GM12878 (cell line): Measurements from ENCODE around the gene GNAZ. TPM values are rescaled to one million over a fixed set of nuclear protein-coding genes. Genes with fewer than 3 reads are reported as not detected.

Source experiments
- ATAC-seq: fragments of 200-7000 bp; cut with Tn5 transposase; 3 replicates; pipeline ENCODE4 v1.9.1; 2020; ENCODE audit warnings: mild to moderate bottlenecking, moderate library complexity
- BruUV-seq: library from RNA; stranded (reverse); fragments of 400-500 nt; replicated peaks from 2 replicates; lab custom pipeline; 2021; lab: Mats Ljungman, UMichigan
- CTCF ChIA-PET: fragments of 300-600 bp; sonication (Branson Sonifier 250); formaldehyde crosslinking; extraction: SDS; loops from one replicate; lab custom pipeline; 2021; ENCODE audit warnings: inconsistent platforms; lab: Yijun Ruan, JAX
- POLR2A ChIA-PET: fragments of 350-600 bp; formaldehyde crosslinking; extraction: SDS; loops from one replicate; lab custom pipeline; 2021; ENCODE audit warnings: inconsistent platforms; lab: Charles Lee
- RAD21 ChIA-PET: fragments of 300-600 bp; sonication (Branson Sonifier 250); formaldehyde crosslinking; loops from one replicate; lab custom pipeline; 2023; ENCODE audit warnings: antibody characterized with exemption; ENCODE audit not compliant: unreplicated experiment; lab: Charles Lee
- SMC1A ChIA-PET: fragments of 300-600 bp; sonication (Branson Sonifier 250); formaldehyde crosslinking; loops from one replicate; lab custom pipeline; 2023; ENCODE audit not compliant: unreplicated experiment, uncharacterized antibody; lab: Charles Lee
- DNase-seq: peaks from one replicate; pipeline ENCODE4 v3.0.0-alpha.2; 2011; ENCODE audit warnings: low read depth, low spot score
- FAIRE-seq: peaks from 3 replicates; lab custom pipeline; 2011; peaks lifted over from hg19 to GRCh38; lab: Jason Lieb, UNC
- H2AFZ ChIP-seq: 2 replicates; pipeline ENCODE4 v1.6.0; 2011; ENCODE audit warnings: low read depth, low read length, control low read depth; ENCODE audit not compliant: control insufficient read depth
- H3K27ac ChIP-seq: 2 replicates; pipeline ENCODE4 v1.5.1; 2011; ENCODE audit warnings: control low read depth; ENCODE audit not compliant: control insufficient read depth, insufficient read depth
- H3K27me3 ChIP-seq, 2 experiments: replicated peaks in 1 of 2; 2 replicates each; pipeline versions ENCODE4 v1.6.0 to v1.6.1; 2011; ENCODE audit warnings: low read length in 1 of 2; ENCODE audit not compliant: control insufficient read depth in 2 of 2, insufficient read depth in 2 of 2
- H3K36me3 ChIP-seq, 2 experiments: 2 replicates each; pipeline ENCODE4 v1.5.1; 2011; ENCODE audit warnings: low read length in 1 of 2; ENCODE audit not compliant: control insufficient read depth in 2 of 2, insufficient read depth in 2 of 2
- H3K4me1 ChIP-seq: 2 replicates; pipeline ENCODE4 v1.6.1; 2011; ENCODE audit warnings: mild to moderate bottlenecking, low read length, moderate library complexity, mixed read lengths; ENCODE audit not compliant: control insufficient read depth, insufficient read depth
- H3K4me2 ChIP-seq: 2 replicates; pipeline ENCODE4 v1.6.0; 2011; ENCODE audit warnings: control low read depth; ENCODE audit not compliant: control insufficient read depth, insufficient read depth
- H3K4me3 ChIP-seq: fragments of 200-600 bp; sonication (generic); 2 replicates; pipeline ENCODE4 v1.5.1; 2016
- H3K79me2 ChIP-seq: 2 replicates; pipeline ENCODE4 v1.6.0; 2011; ENCODE audit warnings: low read length; ENCODE audit not compliant: control insufficient read depth, insufficient read depth
- H3K9ac ChIP-seq: 2 replicates; pipeline ENCODE4 v1.8.0; 2011; ENCODE audit warnings: low read length, control low read depth, mixed read lengths; ENCODE audit not compliant: control insufficient read depth, insufficient read depth
- H3K9me3 ChIP-seq: replicated peaks from 3 replicates; pipeline ENCODE4 v1.5.1; 2011; ENCODE audit warnings: mild to moderate bottlenecking, low read length; ENCODE audit not compliant: control insufficient read depth, insufficient read depth
- H4K20me1 ChIP-seq: 2 replicates; pipeline ENCODE4 v1.6.0; 2011; ENCODE audit not compliant: control insufficient read depth, insufficient read depth
- BMI1 ChIP-seq: fragments of 450-650 bp; IDR thresholded peaks from 2 replicates; pipeline ENCODE4 v1.6.1; 2016; ENCODE audit warnings: mild to moderate bottlenecking, moderate library complexity, borderline replicate concordance
- CHD1 ChIP-seq: IDR thresholded peaks from 2 replicates; pipeline ENCODE4 v1.6.1; 2012; ENCODE audit warnings: low read depth, low read length, improper control_type of control experiment
- HCFC1 ChIP-seq: fragments of 150-350 bp; IDR thresholded peaks from 2 replicates; pipeline ENCODE4 v1.6.1; 2014; ENCODE audit warnings: low read length
- HDAC6 ChIP-seq: fragments of 200-600 bp; sonication (generic); IDR thresholded peaks from one replicate; pipeline ENCODE4 v1.8.0; 2017; ENCODE audit warnings: antibody characterized with exemption; ENCODE audit not compliant: unreplicated experiment
- MTA3 ChIP-seq: IDR thresholded peaks from 2 replicates; pipeline ENCODE4 v1.6.1; 2012; ENCODE audit warnings: low read length, inconsistent platforms, borderline replicate concordance
- NR2C2 ChIP-seq: IDR thresholded peaks from 2 replicates; pipeline ENCODE4 v1.6.1; 2011; ENCODE audit warnings: borderline replicate concordance, low read depth; ENCODE audit not compliant: control insufficient read depth, insufficient read length
- RUNX3 ChIP-seq: IDR thresholded peaks from 2 replicates; pipeline ENCODE4 v1.6.1; 2012; ENCODE audit warnings: low read length, inconsistent platforms
- SIX5 ChIP-seq: IDR thresholded peaks from 2 replicates; pipeline ENCODE4 v1.6.1; 2011; ENCODE audit warnings: mild to moderate bottlenecking, low read depth, low read length, moderate library complexity; ENCODE audit not compliant: severe bottlenecking
- SUZ12 ChIP-seq: fragments of 200-600 bp; sonication (generic); IDR thresholded peaks from one replicate; pipeline ENCODE4 v1.6.1; 2018; ENCODE audit warnings: antibody characterized with exemption, mild to moderate bottlenecking; ENCODE audit not compliant: unreplicated experiment
- ZNF207 ChIP-seq: fragments of 450-650 bp; IDR thresholded peaks from 2 replicates; pipeline ENCODE4 v1.6.1; 2014; ENCODE audit warnings: antibody characterized with exemption, mild to moderate bottlenecking, borderline replicate concordance
- WGBS: methylation state at CpG from one replicate; pipeline ENCODE4 v1.1.6; 2016; ENCODE audit warnings: low lambda C conversion rate; ENCODE audit not compliant: insufficient replicate concordance, insufficient coverage; ENCODE audit errors: missing lambda C conversion rate; 5-methylcytosine and 5-hydroxymethylcytosine counted together
- in situ Hi-C: fragments of 300-500 bp; cut with MboI; formaldehyde crosslinking; loops from 9 replicates; pipeline ENCODE4 v1.14.3; 2018; ENCODE audit warnings: mixed read lengths
- intact Hi-C: fragments of 100-400 bp; cut with micrococcal nuclease; formaldehyde crosslinking; loops from one replicate; pipeline ENCODE4 v1.14.2; 2022; ENCODE audit not compliant: unreplicated experiment
- polyA plus RNA-seq, 11 experiments: library from polyadenylated mRNA; depleted of rRNA in 4 of 11; unstranded in 6 of 11; stranded (reverse) in 5 of 11; fragments of >200 nt; fragmentation: Nextera tagmentation in 4 of 11; fragmentation: Illumina TruSeq in 1 of 11; extraction: Ambion mirVana in 4 of 11; extraction: Trizol in 1 of 11; gene quantifications; 1 replicate in 1 of 11; 2 replicates in 10 of 11; pipeline versions ENCODE4 v1.2.1 to v1.2.3, GENCODE V29; 2011 to 2016; ENCODE audit warnings: inconsistent platforms in 2 of 11, missing spikeins in 2 of 11, low read depth in 1 of 11
- total RNA-seq, 4 experiments: library from RNA; depleted of rRNA in 3 of 4; stranded (reverse); fragments of >200 nt in 3 of 4; fragmentation: Illumina TruSeq in 1 of 4; extraction: Trizol in 1 of 4; gene quantifications; 2 replicates each; pipeline versions ENCODE4 v1.2.1 to v1.2.3, GENCODE V29; 2013 to 2021
- TF ChIP-seq, protein P1 (sequence below): fragments of 450-650 bp; IDR thresholded peaks from 2 replicates; pipeline ENCODE4 v1.6.1; 2016; ENCODE audit warnings: mild to moderate bottlenecking, moderate library complexity, borderline replicate concordance
- TF ChIP-seq, protein P2 (sequence below): fragments of 450-650 bp; IDR thresholded peaks from 2 replicates; pipeline ENCODE4 v1.6.1; 2014; ENCODE audit warnings: mild to moderate bottlenecking

GNAZ gene
- total and polyA plus RNA-seq, 10 of the 15 experiments (the other 5 are each of a cell fraction or from before 2014, with no cell fraction given) = 0.09 to 1.0 (median 0.44) TPM; not detected in 1

DNA sequence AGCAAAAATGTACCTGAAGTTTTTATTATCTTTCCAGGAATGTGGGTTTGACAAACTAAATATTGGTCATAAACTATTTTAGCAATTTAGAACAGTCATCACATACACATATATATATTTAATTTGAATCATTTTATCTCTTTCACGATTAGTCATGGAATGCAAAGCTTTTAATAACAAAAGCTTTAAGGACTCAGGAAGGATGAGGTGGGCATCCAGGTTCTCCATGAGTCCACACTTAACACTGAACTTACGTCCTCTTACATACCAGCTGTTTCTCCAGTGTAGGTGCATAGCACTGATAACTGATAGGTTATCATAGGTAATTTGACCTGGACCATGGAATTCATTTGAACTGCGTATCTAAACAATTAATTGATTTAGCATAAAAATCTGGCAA is 28.1 kb upstream of the GNAZ start:
- no peak for TF ChIP-seq SUZ12
- no peak for DNase-seq
- FAIRE-seq = no peak
- Histone ChIP-seq H3K36me3 (no peaks in the 10 kb centered on the region), H3K4me2 (no peak overlapping the region), H2AFZ (no peak overlapping the region), H4K20me1 (no peaks in the 10 kb centered on the region), H3K27ac (no peak overlapping the region), H3K4me3 (no peak overlapping the region), H3K9me3 (peaks cover 6% of the 10 kb centered on the region; the same call in 2 of the 3 replicates), H3K9ac (no peak overlapping the region), H3K27me3 (no peaks in the 10 kb centered on the region), H3K79me2 (no peaks in the 10 kb centered on the region), H3K4me1 (no peaks in the 10 kb centered on the region)
- CTCF ChIA-PET = interaction anchor here (0.9 kb wide), 1 partner anchor 8 kb away, joined by 3 read pairs; no protein-coding TSS in a partner anchor
- RAD21 ChIA-PET = interaction anchor here (0.7 kb wide), 1 partner anchor 87 kb away, joined by 3 read pairs; no protein-coding TSS in a partner anchor
- ATAC-seq = no peak
- SMC1A ChIA-PET = no interaction called here
- WGBS = 41% methylated on average over 3 of the region's 3 CpGs
- in situ Hi-C loops = no loop called here
- intact Hi-C loops = no loop called here
- POLR2A ChIA-PET = interaction anchor here (0.5 kb wide), 1 partner anchor 17 kb away, joined by 3 read pairs; no protein-coding TSS in a partner anchor
- BruUV-seq = no TSS peak

DNA sequence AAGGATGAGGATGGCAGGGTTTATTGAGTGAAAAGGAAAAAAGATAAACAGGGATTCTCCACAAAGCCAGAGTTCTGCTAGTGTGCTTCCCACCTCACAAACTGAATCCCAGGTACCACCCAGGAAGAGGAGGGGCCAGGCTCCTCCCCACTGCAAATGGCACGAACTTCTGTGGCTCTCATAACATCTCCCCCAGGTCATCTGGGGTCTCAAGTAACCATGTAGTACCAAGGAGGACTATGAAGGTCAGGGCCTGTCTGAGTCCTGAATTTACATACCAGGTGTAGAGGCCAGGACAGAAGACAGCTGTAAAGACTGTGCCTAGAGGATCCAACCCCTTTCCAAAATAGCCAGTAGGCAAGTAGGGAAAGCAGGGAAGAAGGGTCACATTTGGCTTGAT is 25.7 kb upstream of the GNAZ start:
- CTCF ChIA-PET = interaction anchor here (1.2 to 1.6 kb wide), 3 partner anchors 84 to 291 kb away, joined by 3 to 5 read pairs (median 4); no protein-coding TSS in a partner anchor
- in situ Hi-C loops (no loop called here), intact Hi-C loops (no loop called here)
- Histone ChIP-seq H3K4me2 (no peak overlapping the region), H3K4me1 (no peaks in the 10 kb centered on the region), H3K9ac (no peak overlapping the region), H3K27me3 (no peaks in the 10 kb centered on the region), H4K20me1 (no peaks in the 10 kb centered on the region), H2AFZ (no peak overlapping the region), H3K27ac (no peak overlapping the region), H3K79me2 (no peaks in the 10 kb centered on the region), H3K4me3 (no peak overlapping the region), H3K36me3 (no peaks in the 10 kb centered on the region), H3K9me3 (peaks cover 10% of the 10 kb centered on the region; the same call in 2 of the 3 replicates)
- BruUV-seq = no TSS peak
- POLR2A ChIA-PET = interaction anchor here (0.6 kb wide), 1 partner anchor 29 kb away, joined by 5 read pairs; no protein-coding TSS in a partner anchor
- no peak for DNase-seq
- WGBS = 0% methylated on average over 1 of the region's 1 CpG
- RAD21 ChIA-PET = interaction anchor here (1.8 kb wide), 1 partner anchor 85 kb away, joined by 3 read pairs; no protein-coding TSS in a partner anchor
- no peak for FAIRE-seq
- SMC1A ChIA-PET = interaction anchor here (1.8 to 3.1 kb wide), 3 partner anchors 19 to 84 kb away, joined by 7 to 12 read pairs (median 8); partner anchors contain the start of gene GNAZ
- no peak for ATAC-seq
- no peak for TF ChIP-seq ZNF207
- TF ChIP-seq BMI1 = no peak
- TF ChIP-seq, protein P1, sequence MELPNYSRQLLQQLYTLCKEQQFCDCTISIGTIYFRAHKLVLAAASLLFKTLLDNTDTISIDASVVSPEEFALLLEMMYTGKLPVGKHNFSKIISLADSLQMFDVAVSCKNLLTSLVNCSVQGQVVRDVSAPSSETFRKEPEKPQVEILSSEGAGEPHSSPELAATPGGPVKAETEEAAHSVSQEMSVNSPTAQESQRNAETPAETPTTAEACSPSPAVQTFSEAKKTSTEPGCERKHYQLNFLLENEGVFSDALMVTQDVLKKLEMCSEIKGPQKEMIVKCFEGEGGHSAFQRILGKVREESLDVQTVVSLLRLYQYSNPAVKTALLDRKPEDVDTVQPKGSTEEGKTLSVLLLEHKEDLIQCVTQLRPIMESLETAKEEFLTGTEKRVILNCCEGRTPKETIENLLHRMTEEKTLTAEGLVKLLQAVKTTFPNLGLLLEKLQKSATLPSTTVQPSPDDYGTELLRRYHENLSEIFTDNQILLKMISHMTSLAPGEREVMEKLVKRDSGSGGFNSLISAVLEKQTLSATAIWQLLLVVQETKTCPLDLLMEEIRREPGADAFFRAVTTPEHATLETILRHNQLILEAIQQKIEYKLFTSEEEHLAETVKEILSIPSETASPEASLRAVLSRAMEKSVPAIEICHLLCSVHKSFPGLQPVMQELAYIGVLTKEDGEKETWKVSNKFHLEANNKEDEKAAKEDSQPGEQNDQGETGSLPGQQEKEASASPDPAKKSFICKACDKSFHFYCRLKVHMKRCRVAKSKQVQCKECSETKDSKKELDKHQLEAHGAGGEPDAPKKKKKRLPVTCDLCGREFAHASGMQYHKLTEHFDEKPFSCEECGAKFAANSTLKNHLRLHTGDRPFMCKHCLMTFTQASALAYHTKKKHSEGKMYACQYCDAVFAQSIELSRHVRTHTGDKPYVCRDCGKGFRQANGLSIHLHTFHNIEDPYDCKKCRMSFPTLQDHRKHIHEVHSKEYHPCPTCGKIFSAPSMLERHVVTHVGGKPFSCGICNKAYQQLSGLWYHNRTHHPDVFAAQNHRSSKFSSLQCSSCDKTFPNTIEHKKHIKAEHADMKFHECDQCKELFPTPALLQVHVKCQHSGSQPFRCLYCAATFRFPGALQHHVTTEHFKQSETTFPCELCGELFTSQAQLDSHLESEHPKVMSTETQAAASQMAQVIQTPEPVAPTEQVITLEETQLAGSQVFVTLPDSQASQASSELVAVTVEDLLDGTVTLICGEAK = no peak
- TF ChIP-seq, protein P2, sequence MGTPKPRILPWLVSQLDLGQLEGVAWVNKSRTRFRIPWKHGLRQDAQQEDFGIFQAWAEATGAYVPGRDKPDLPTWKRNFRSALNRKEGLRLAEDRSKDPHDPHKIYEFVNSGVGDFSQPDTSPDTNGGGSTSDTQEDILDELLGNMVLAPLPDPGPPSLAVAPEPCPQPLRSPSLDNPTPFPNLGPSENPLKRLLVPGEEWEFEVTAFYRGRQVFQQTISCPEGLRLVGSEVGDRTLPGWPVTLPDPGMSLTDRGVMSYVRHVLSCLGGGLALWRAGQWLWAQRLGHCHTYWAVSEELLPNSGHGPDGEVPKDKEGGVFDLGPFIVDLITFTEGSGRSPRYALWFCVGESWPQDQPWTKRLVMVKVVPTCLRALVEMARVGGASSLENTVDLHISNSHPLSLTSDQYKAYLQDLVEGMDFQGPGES = no peak
- TF ChIP-seq NR2C2 = no peak
- no peak for TF ChIP-seq HDAC6
- no peak for TF ChIP-seq HCFC1
- TF ChIP-seq CHD1 = no peak
- no peak for TF ChIP-seq MTA3
- TF ChIP-seq SIX5 = no peak
- no peak for TF ChIP-seq RUNX3
